H1 (cell line): ENCODE results near the gene CLDN34. TPM values are rescaled to one million over a fixed set of nuclear protein-coding genes. Genes with fewer than 3 reads are reported as not detected.

Source experiments
- CTCF ChIA-PET: fragments of 300-600 bp; sonication (Branson Sonifier 250); formaldehyde crosslinking; loops from one replicate; lab custom pipeline; 2021; ENCODE audit not compliant: partially characterized antibody; lab: Charles Lee
- POLR2A ChIA-PET: fragments of 300-600 bp; sonication (Branson Sonifier 250); formaldehyde crosslinking; loops from one replicate; lab custom pipeline; 2021; ENCODE audit warnings: inconsistent platforms; ENCODE audit not compliant: partially characterized antibody; lab: Charles Lee
- DNase-seq, 2 experiments: peaks; one replicate each; pipeline versions ENCODE4 v3.0.0 to v3.0.0-alpha.2; 2010 to 2022; ENCODE audit warnings: low spot score in 2 of 2, low read depth in 1 of 2, mixed read lengths in 1 of 2
- FAIRE-seq: peaks from 2 replicates; lab custom pipeline; 2011; peaks lifted over from hg19 to GRCh38; lab: Jason Lieb, UNC
- H2AFZ ChIP-seq: 2 replicates; pipeline ENCODE4 v1.8.1; 2012; ENCODE audit warnings: low read length, inconsistent platforms
- H2AK5ac ChIP-seq: 2 replicates; pipeline ENCODE4 v1.6.1; 2013; ENCODE audit warnings: low read depth, low read length
- H2BK120ac ChIP-seq: replicated peaks from 2 replicates; pipeline ENCODE3; 2013; ENCODE audit warnings: low read depth, low read length, inconsistent platforms
- H2BK12ac ChIP-seq: 2 replicates; pipeline ENCODE4 v1.6.1; 2013; ENCODE audit warnings: low read depth, low read length
- H2BK15ac ChIP-seq: 2 replicates; pipeline ENCODE4 v1.6.1; 2013; ENCODE audit warnings: low read length
- H2BK20ac ChIP-seq: 2 replicates; pipeline ENCODE4 v1.6.1; 2013; ENCODE audit warnings: low read length
- H2BK5ac ChIP-seq: 2 replicates; pipeline ENCODE4 v1.6.1; 2013; ENCODE audit warnings: low read depth, low read length
- H3K14ac ChIP-seq: 2 replicates; pipeline ENCODE4 v1.6.1; 2013; ENCODE audit warnings: inconsistent platforms; ENCODE audit not compliant: insufficient read length
- H3K18ac ChIP-seq: 2 replicates; pipeline ENCODE4 v1.6.1; 2013; ENCODE audit warnings: low read length; ENCODE audit errors: extremely low read depth
- H3K23ac ChIP-seq: 2 replicates; pipeline ENCODE4 v1.6.1; 2013; ENCODE audit warnings: inconsistent platforms; ENCODE audit not compliant: insufficient read length
- H3K23me2 ChIP-seq: 2 replicates; pipeline ENCODE4 v1.6.1; 2013; ENCODE audit warnings: low read depth, low read length
- H3K27ac ChIP-seq: 2 replicates; pipeline ENCODE4 v1.6.1; 2011; ENCODE audit warnings: low read depth, low read length, inconsistent platforms
- H3K27me3 ChIP-seq, 4 experiments: replicated peaks in 1 of 4; 1 replicate in 1 of 4; 2 replicates in 3 of 4; pipeline versions ENCODE4 v1.6.1 to v1.8.1; 2011 to 2013; ENCODE audit warnings: low read length in 3 of 4, mild to moderate bottlenecking in 3 of 4, inconsistent platforms in 2 of 4, mixed read lengths in 2 of 4, moderate library complexity in 1 of 4; ENCODE audit not compliant: control insufficient read depth in 3 of 4, insufficient read depth in 3 of 4; ENCODE audit errors: extremely low read depth in 1 of 4
- H3K36me3 ChIP-seq, 4 experiments: 2 replicates each; pipeline versions ENCODE4 v1.6.1 to v1.8.1; 2011 to 2013; ENCODE audit warnings: mild to moderate bottlenecking in 4 of 4, low read length in 3 of 4, moderate library complexity in 2 of 4, control low read depth in 1 of 4, inconsistent platforms in 1 of 4; ENCODE audit not compliant: insufficient read depth in 4 of 4, control insufficient read depth in 2 of 4
- H3K4ac ChIP-seq: replicated peaks from 2 replicates; pipeline ENCODE3; 2013; ENCODE audit warnings: low read length, low read depth, mixed read lengths, inconsistent platforms; ENCODE audit not compliant: insufficient read length
- H3K4me1 ChIP-seq, 4 experiments: replicated peaks in 1 of 4; 1 replicate in 1 of 4; 2 replicates in 3 of 4; pipeline versions ENCODE4 v1.6.1 to v1.8.1; 2011 to 2013; ENCODE audit warnings: low read length in 3 of 4, inconsistent platforms in 2 of 4, mixed read lengths in 1 of 4; ENCODE audit not compliant: insufficient read depth in 4 of 4, control insufficient read depth in 3 of 4
- H3K4me2 ChIP-seq, 2 experiments: 2 replicates each; pipeline versions ENCODE4 v1.6.1 to v1.8.1; 2011 to 2013; ENCODE audit warnings: low read depth in 2 of 2, low read length in 2 of 2, control low read depth in 1 of 2, inconsistent platforms in 1 of 2, mild to moderate bottlenecking in 1 of 2; ENCODE audit not compliant: insufficient read depth in 1 of 2
- H3K4me3 ChIP-seq, 4 experiments: fragments of 200-600, 300-600 bp in 1 of 4; sonication (generic), shearing (Covaris generic), sonication (Bioruptor Twin) in 1 of 4; 2 replicates each; pipeline versions ENCODE4 v1.5.1 to v1.8.1; 2011 to 2016; ENCODE audit warnings: low read length in 4 of 4, low read depth in 3 of 4, control low read depth in 2 of 4, inconsistent platforms in 2 of 4, mild to moderate bottlenecking in 2 of 4, mixed read lengths in 1 of 4, moderate library complexity in 1 of 4; ENCODE audit not compliant: insufficient read depth in 2 of 4; ENCODE audit errors: extremely low read depth in 1 of 4
- H3K56ac ChIP-seq: replicated peaks from 2 replicates; pipeline ENCODE3; 2013; ENCODE audit warnings: low read depth, mild to moderate bottlenecking, mixed read lengths, low read length, inconsistent platforms; ENCODE audit not compliant: insufficient read length
- H3K79me1 ChIP-seq: 2 replicates; pipeline ENCODE4 v1.6.1; 2013; ENCODE audit warnings: low read depth, low read length, control low read depth
- H3K79me2 ChIP-seq, 2 experiments: 2 replicates each; pipeline versions ENCODE4 v1.6.1 to v1.8.1; 2012 to 2013; ENCODE audit warnings: low read length in 2 of 2, mild to moderate bottlenecking in 2 of 2, inconsistent platforms in 1 of 2; ENCODE audit not compliant: insufficient read depth in 2 of 2, control insufficient read depth in 1 of 2
- H3K9ac ChIP-seq, 4 experiments: replicated peaks in 1 of 4; 1 replicate in 1 of 4; 2 replicates in 3 of 4; pipeline versions ENCODE4 v1.6.1 to v1.8.1; 2011 to 2013; ENCODE audit warnings: low read depth in 3 of 4, low read length in 3 of 4, control low read depth in 2 of 4, mild to moderate bottlenecking in 2 of 4, moderate library complexity in 2 of 4, inconsistent platforms in 1 of 4; ENCODE audit errors: extremely low read depth in 1 of 4
- H3K9me3 ChIP-seq, 2 experiments: 2 replicates each; pipeline versions ENCODE4 v1.6.1 to v1.8.1; 2012 to 2013; ENCODE audit warnings: mild to moderate bottlenecking in 2 of 2, moderate library complexity in 2 of 2, control low read depth in 1 of 2, inconsistent platforms in 1 of 2, low read depth in 1 of 2, low read length in 1 of 2, mixed read lengths in 1 of 2; ENCODE audit not compliant: insufficient read depth in 2 of 2
- H4K20me1 ChIP-seq, 2 experiments: replicated peaks in 1 of 2; 2 replicates each; pipeline versions ENCODE3 to v1.8.1; 2011 to 2013; ENCODE audit warnings: inconsistent platforms in 2 of 2, low read length in 2 of 2, mild to moderate bottlenecking in 1 of 2; ENCODE audit not compliant: insufficient read depth in 2 of 2, control insufficient read depth in 1 of 2
- H4K5ac ChIP-seq: 2 replicates; pipeline ENCODE4 v1.6.1; 2013; ENCODE audit warnings: low read length, low read depth, mixed read lengths, inconsistent platforms; ENCODE audit not compliant: insufficient read length
- H4K8ac ChIP-seq: 2 replicates; pipeline ENCODE4 v1.8.0; 2013; ENCODE audit warnings: mild to moderate bottlenecking, moderate library complexity, low read length, inconsistent platforms; ENCODE audit not compliant: insufficient read depth; ENCODE audit errors: extremely low read depth
- H4K91ac ChIP-seq: replicated peaks from 2 replicates; pipeline ENCODE3; 2013; ENCODE audit warnings: low read length, mixed read lengths, inconsistent platforms; ENCODE audit not compliant: insufficient read length
- BCL11A ChIP-seq, 2 experiments: IDR thresholded peaks; one replicate each; pipeline ENCODE4 v1.6.1; 2011; ENCODE audit warnings: low read depth in 2 of 2, low read length in 2 of 2, mild to moderate bottlenecking in 2 of 2
- WGBS, 2 experiments: shearing (Covaris generic) in 1 of 2; methylation state at CpG; one replicate each; pipeline versions ENCODE4 v1.1.6 to v1.1.7; 2013 to 2015; ENCODE audit warnings: low lambda C conversion rate in 2 of 2, mixed read lengths in 2 of 2, inconsistent platforms in 1 of 2, low coverage in 1 of 2, missing lambda C conversion rate in 1 of 2; ENCODE audit not compliant: insufficient replicate concordance in 2 of 2, insufficient coverage in 1 of 2, insufficient read length in 1 of 2; ENCODE audit errors: extremely low coverage in 1 of 2, missing lambda C conversion rate in 1 of 2; 5-methylcytosine and 5-hydroxymethylcytosine counted together
- polyA plus RNA-seq, 7 experiments: library from polyadenylated mRNA; depleted of rRNA in 3 of 7; stranded (reverse) in 5 of 7; unstranded in 2 of 7; fragments of >200 nt in 5 of 7; fragments of 200-250 nt in 2 of 7; gene quantifications; 1 replicate in 5 of 7; 2 replicates in 1 of 7; 4 replicates in 1 of 7; pipeline versions ENCODE4 v1.2.1 to v1.2.3, GENCODE V29; 2011 to 2013; ENCODE audit warnings: missing spikeins in 2 of 7, mixed read lengths in 2 of 7
- total RNA-seq: library from RNA; stranded (reverse); fragmentation: NEBNext Ultra II Directional; extraction: Animal tissue kit (Norgen Biotek cat#: 25700); gene quantifications from 2 replicates; pipeline ENCODE4 v1.2.1, GENCODE V29; 2021
- TF ChIP-seq, protein P1 (sequence below): IDR thresholded peaks from 2 replicates; pipeline ENCODE4 v1.6.1; 2012; ENCODE audit warnings: inconsistent platforms

The CLDN34 gene
- total and polyA plus RNA-seq, 2 of the 8 experiments (the other 6 are each of a cell fraction or from before 2014, with no cell fraction given) = 0.26 to 0.50 TPM

DNA sequence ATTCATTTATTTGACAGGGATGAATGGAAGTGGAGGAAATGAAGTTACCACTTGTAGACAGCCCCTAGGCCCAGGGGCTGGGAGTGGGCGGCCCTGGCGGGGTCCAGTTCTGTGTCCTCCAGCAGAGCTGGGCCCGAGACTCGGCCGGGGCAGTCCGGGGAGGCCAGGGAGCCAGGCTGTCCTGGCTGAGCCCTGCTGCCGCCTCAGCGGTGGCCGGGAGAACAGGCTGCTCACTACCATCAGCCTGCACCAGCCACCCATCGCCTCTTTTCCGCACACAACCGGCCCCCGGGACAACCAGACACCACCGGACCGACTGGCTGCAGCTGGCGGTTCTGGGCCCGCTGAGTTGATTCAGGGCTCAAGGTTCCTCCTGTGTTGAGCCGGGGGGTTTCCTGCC, 25.6 kb downstream of the CLDN34 start:
- no peaks in the 10 kb centered on the region for H3K4me1 ChIP-seq
- no peaks in the 10 kb centered on the region for H3K23me2 ChIP-seq
- no peak for TF ChIP-seq BCL11A (IDR thresholded peaks at IDR 0.05; ENCODE audit: low read depth in 2 of 2, low read length in 2 of 2)
- TF ChIP-seq, protein P1, sequence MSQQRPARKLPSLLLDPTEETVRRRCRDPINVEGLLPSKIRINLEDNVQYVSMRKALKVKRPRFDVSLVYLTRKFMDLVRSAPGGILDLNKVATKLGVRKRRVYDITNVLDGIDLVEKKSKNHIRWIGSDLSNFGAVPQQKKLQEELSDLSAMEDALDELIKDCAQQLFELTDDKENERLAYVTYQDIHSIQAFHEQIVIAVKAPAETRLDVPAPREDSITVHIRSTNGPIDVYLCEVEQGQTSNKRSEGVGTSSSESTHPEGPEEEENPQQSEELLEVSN = no peak
- no peak overlapping the region for H2BK120ac ChIP-seq
- H3K4me3 ChIP-seq = no peak overlapping the region
- peaks cover 0 to 7% of the 10 kb centered on the region in 2 experiments; a peak in 1 of 4 replicates for H3K9me3 ChIP-seq
- POLR2A ChIA-PET = no interaction called here
- no peak overlapping the region for H3K27ac ChIP-seq
- H3K4me2 ChIP-seq = no peak overlapping the region
- FAIRE-seq (no peak), DNase-seq (no peak)
- H3K79me1 ChIP-seq = no peaks in the 10 kb centered on the region
- H2AK5ac ChIP-seq = no peak overlapping the region
- H4K8ac ChIP-seq = no peak overlapping the region
- H3K27me3 ChIP-seq = no peaks in the 10 kb centered on the region
- H3K14ac ChIP-seq = no peak overlapping the region
- H4K91ac ChIP-seq = no peak overlapping the region
- no peak overlapping the region for H2BK20ac ChIP-seq
- H2BK5ac ChIP-seq = no peak overlapping the region
- no peak overlapping the region for H2AFZ ChIP-seq
- H3K56ac ChIP-seq = no peak overlapping the region
- no peak overlapping the region for H3K23ac ChIP-seq
- H4K5ac ChIP-seq = no peak overlapping the region
- no peaks in the 10 kb centered on the region for H4K20me1 ChIP-seq
- H2BK15ac ChIP-seq = no peak overlapping the region
- H3K4ac ChIP-seq = no peak overlapping the region
- CTCF ChIA-PET = interaction anchor here (1.0 to 3.4 kb wide), 4 partner anchors 13 to 127 kb away, joined by 3 to 30 read pairs (median 6); no protein-coding TSS in a partner anchor
- no peak overlapping the region for H3K18ac ChIP-seq
- no peak overlapping the region for H2BK12ac ChIP-seq
- H3K79me2 ChIP-seq = no peaks in the 10 kb centered on the region
- 98% methylated on average over 8 of the region's 18 CpGs; no CpG with 5 or more reads in 1 of the 2 experiments for WGBS, 2 experiments
- no peak overlapping the region for H3K9ac ChIP-seq
- H3K36me3 ChIP-seq = no peaks in the 10 kb centered on the region
